GM12873 (cell line): ENCODE results near the gene FCER2.

Source experiments
- CTCF ChIP-seq: IDR thresholded peaks from 2 replicates; pipeline ENCODE4 v1.5.1; 2012; ENCODE audit warnings: low read depth, mild to moderate bottlenecking, moderate library complexity, low read length, control low read depth; ENCODE audit not compliant: insufficient read depth; ENCODE audit errors: missing control alignments

Gene FCER2

GRCh38 chr19:7642295-7643030 is 59.5 kb downstream of the FCER2 start:
- TF ChIP-seq CTCF = no peak

GRCh38 chr19:7641290-7642276 is 60.3 kb downstream of the FCER2 start:
- no peak for TF ChIP-seq CTCF

GRCh38 chr19:7640803-7641202 is 61.1 kb downstream of the FCER2 start:
- TF ChIP-seq CTCF = no peak

- no peak for TF ChIP-seq CTCF
These were observed 62.0 kb downstream of the FCER2 start for GRCh38 chr19:7639863-7640348.

- no peak for TF ChIP-seq CTCF
These were observed 63.0 kb downstream of the FCER2 start for GRCh38 chr19:7638802-7639465.
